ENCODE data around the gene MX1. TPM values are rescaled to one million over a fixed set of nuclear protein-coding genes. Genes with fewer than 3 reads are reported as not detected.

MX1 gene
- total and polyA plus RNA-seq, 7 donors: 2.2 to 14.9 (median 3.8) TPM

- WGBS, 3 donors: 55 to 61% (median 59%) methylated on average over 11 of the region's 11 CpGs
- TF ChIP-seq CTCF (IDR thresholded peaks at IDR 0.05): no peak
- Histone ChIP-seq H3K9me3 (no peaks in the 10 kb centered on the region), H3K4me3 (no peak overlapping the region), H3K36me3 (ENCODE audit: insufficient read depth in 1 of 2, low read depth in 1 of 2) (no peaks in the 10 kb centered on the region), H3K27me3 (ENCODE audit: insufficient read depth in 3 of 3, low read length in 2 of 3) (peaks cover 0 to 2% (median 0%) of the 10 kb centered on the region in 3 donors), H3K4me1 (no peaks in the 10 kb centered on the region), H3K27ac (no peak overlapping the region)
- intact Hi-C loops (cut with DNase I): no loop called here
- ATAC-seq (no peak), DNase-seq (no peak)
Observed at GRCh38 chr21:41478319-41479177, 52.5 kb downstream of the MX1 start.

GRCh38 chr21:41479686-41480085, 53.6 kb downstream of the MX1 start:
- no peaks in the 10 kb centered on the region for H3K4me1 ChIP-seq
- intact Hi-C loops (cut with DNase I): no loop called here
- ATAC-seq (no peak), DNase-seq (no peak)
- H3K4me3 ChIP-seq: no peak overlapping the region
- TF ChIP-seq CTCF (IDR thresholded peaks at IDR 0.05): no peak
- WGBS, 3 donors: 49 to 51% (median 50%) methylated on average over 8 of the region's 8 CpGs
- peaks cover 0 to 2% (median 0%) of the 10 kb centered on the region in 3 donors for H3K27me3 ChIP-seq (ENCODE audit: insufficient read depth in 3 of 3, low read length in 2 of 3)
- H3K27ac ChIP-seq: no peak overlapping the region
- no peaks in the 10 kb centered on the region for H3K9me3 ChIP-seq
- H3K36me3 ChIP-seq (ENCODE audit: insufficient read depth in 1 of 2, low read depth in 1 of 2): no peaks in the 10 kb centered on the region

- Histone ChIP-seq H3K27ac (no peak overlapping the region), H3K36me3 (ENCODE audit: insufficient read depth in 1 of 2, low read depth in 1 of 2) (no peaks in the 10 kb centered on the region), H3K4me1 (no peaks in the 10 kb centered on the region), H3K4me3 (no peak overlapping the region), H3K9me3 (no peaks in the 10 kb centered on the region), H3K27me3 (ENCODE audit: insufficient read depth in 3 of 3, low read length in 2 of 3) (peaks cover 0 to 2% (median 0%) of the 10 kb centered on the region in 3 donors)
- TF ChIP-seq CTCF (IDR thresholded peaks at IDR 0.05): no peak
- intact Hi-C loops (cut with DNase I): no loop called here
- ATAC-seq: no peak
- 65 to 73% (median 67%) methylated on average over 17 of the region's 17 CpGs for WGBS, 3 donors
- DNase-seq: no peak
Observed at GRCh38 chr21:41480086-41480690, 54.1 kb downstream of the MX1 start.

- DNase-seq (no peak), ATAC-seq (no peak)
- Histone ChIP-seq H3K9me3 (no peaks in the 10 kb centered on the region), H3K4me1 (no peaks in the 10 kb centered on the region), H3K27me3 (ENCODE audit: insufficient read depth in 3 of 3, low read length in 2 of 3) (peaks cover 0 to 2% (median 0%) of the 10 kb centered on the region in 3 donors), H3K36me3 (ENCODE audit: insufficient read depth in 1 of 2, low read depth in 1 of 2) (no peaks in the 10 kb centered on the region), H3K4me3 (no peak overlapping the region), H3K27ac (no peak overlapping the region)
- TF ChIP-seq CTCF (IDR thresholded peaks at IDR 0.05): no peak
- 78 to 82% (median 80%) methylated on average over 8 of the region's 8 CpGs for WGBS, 3 donors
- intact Hi-C loops (cut with DNase I): no loop called here
Observed at GRCh38 chr21:41481191-41481590, 55.2 kb downstream of the MX1 start.
